GM23338 (cell line): ENCODE data around the gene MYO18A.

Experiments used
- CREB1 ChIP-seq: fragments of 250-450 bp; sonication (Bioruptor Pico); IDR thresholded peaks from 2 replicates; pipeline ENCODE4 v1.5.0; 2020; ENCODE audit warnings: low read depth, mild to moderate bottlenecking, moderate library complexity
- ETS1 ChIP-seq: IDR thresholded peaks from 2 replicates; pipeline ENCODE4 v1.6.1; 2016; ENCODE audit warnings: antibody characterized with exemption
- EZH2 ChIP-seq: fragments of 200-600 bp; sonication (generic); IDR thresholded peaks from one replicate; pipeline ENCODE4 v1.8.0; 2017; ENCODE audit warnings: antibody characterized with exemption, mild to moderate bottlenecking, low read depth; ENCODE audit not compliant: unreplicated experiment
- EZH2phosphoT487 ChIP-seq: fragments of 200-600 bp; sonication (generic); IDR thresholded peaks from one replicate; pipeline ENCODE4 v1.8.1; 2018; ENCODE audit warnings: antibody characterized with exemption; ENCODE audit not compliant: unreplicated experiment
- JUNB ChIP-seq: IDR thresholded peaks from one replicate; pipeline ENCODE4 v1.6.1; 2016; ENCODE audit warnings: antibody characterized with exemption; ENCODE audit not compliant: unreplicated experiment
- NANOG ChIP-seq: IDR thresholded peaks from 2 replicates; pipeline ENCODE4 v1.6.1; 2016; ENCODE audit warnings: antibody characterized with exemption, borderline replicate concordance
- POLR2AphosphoS5 ChIP-seq: IDR thresholded peaks from 2 replicates; pipeline ENCODE4 v1.6.1; 2016; ENCODE audit warnings: antibody characterized with exemption, low read depth
- STAT1 ChIP-seq: IDR thresholded peaks from one replicate; pipeline ENCODE4 v1.6.1; 2016; ENCODE audit warnings: antibody characterized with exemption; ENCODE audit not compliant: unreplicated experiment
- TF ChIP-seq, protein P1 (sequence below), 2 experiments: fragments of 200-600 bp in 1 of 2; sonication (generic) in 1 of 2; conservative IDR thresholded peaks; 2 replicates each; pipeline versions ENCODE4 v1.5.1 to v1.6.1; 2016 to 2017; ENCODE audit warnings: antibody characterized with exemption in 2 of 2, low read depth in 2 of 2, mild to moderate bottlenecking in 2 of 2, moderate library complexity in 1 of 2

DNA sequence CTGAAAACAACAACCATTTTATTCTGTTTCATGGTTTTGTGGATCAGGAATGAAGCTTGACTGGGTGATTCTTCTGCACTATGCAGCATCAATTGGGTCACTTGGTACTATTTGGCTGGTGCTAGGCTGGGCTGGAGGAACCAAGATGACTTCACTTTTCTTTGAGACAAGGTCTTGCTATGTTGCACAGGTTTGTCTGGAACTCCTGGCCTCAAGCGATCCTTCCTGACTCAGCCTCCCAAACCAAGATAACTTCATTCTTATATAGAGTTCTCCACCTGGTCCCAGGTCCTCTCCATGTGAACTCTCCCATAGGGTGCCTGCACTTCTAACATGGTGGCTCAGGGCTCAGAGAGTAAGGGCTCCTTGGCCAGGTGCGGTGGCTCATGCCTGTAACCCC lies 139.1 kb downstream of the MYO18A start:
- TF ChIP-seq, protein P1, sequence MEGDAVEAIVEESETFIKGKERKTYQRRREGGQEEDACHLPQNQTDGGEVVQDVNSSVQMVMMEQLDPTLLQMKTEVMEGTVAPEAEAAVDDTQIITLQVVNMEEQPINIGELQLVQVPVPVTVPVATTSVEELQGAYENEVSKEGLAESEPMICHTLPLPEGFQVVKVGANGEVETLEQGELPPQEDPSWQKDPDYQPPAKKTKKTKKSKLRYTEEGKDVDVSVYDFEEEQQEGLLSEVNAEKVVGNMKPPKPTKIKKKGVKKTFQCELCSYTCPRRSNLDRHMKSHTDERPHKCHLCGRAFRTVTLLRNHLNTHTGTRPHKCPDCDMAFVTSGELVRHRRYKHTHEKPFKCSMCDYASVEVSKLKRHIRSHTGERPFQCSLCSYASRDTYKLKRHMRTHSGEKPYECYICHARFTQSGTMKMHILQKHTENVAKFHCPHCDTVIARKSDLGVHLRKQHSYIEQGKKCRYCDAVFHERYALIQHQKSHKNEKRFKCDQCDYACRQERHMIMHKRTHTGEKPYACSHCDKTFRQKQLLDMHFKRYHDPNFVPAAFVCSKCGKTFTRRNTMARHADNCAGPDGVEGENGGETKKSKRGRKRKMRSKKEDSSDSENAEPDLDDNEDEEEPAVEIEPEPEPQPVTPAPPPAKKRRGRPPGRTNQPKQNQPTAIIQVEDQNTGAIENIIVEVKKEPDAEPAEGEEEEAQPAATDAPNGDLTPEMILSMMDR (conservative IDR thresholded peaks at IDR 0.05; ENCODE audit: low read depth in 2 of 2) = no peak
- TF ChIP-seq CREB1 (CRISPR knock-in tag) (no peak), POLR2AphosphoS5 (no peak), EZH2 (no peak), STAT1 (no peak), JUNB (no peak), NANOG (no peak), ETS1 (no peak), EZH2phosphoT487 (no peak)
